ENCODE measurements around the gene KRT40.

GRCh38 chr17:40984226-40984625 is at the start of gene KRT40:
- TF ChIP-seq CTCF (IDR thresholded peaks at IDR 0.05; ENCODE audit: control extremely low read depth in 1 of 3, insufficient read depth in 1 of 3, low read depth in 1 of 3, low read length in 3 of 3), result no peak
- no peak for TF ChIP-seq EGR1 (IDR thresholded peaks at IDR 0.05; ENCODE audit: borderline replicate concordance, low read depth, low read length)

Data from H1 (cell line).